Testis (tissue), 3 donors: ENCODE data around the gene PHEX. TPM values are rescaled to one million over a fixed set of nuclear protein-coding genes. Genes with fewer than 3 reads are reported as not detected.

Experiments used
- DNase-seq: peaks from one replicate; pipeline ENCODE4 v3.0.0-alpha.2; 2019
- H3K27ac ChIP-seq, 2 donors: fragments of 200-600 bp; sonication (generic); one replicate each; pipeline ENCODE4 v1.5.1; 2019
- H3K27me3 ChIP-seq: fragments of 200-600 bp; sonication (generic); one replicate; pipeline ENCODE4 v1.5.1; 2019
- H3K36me3 ChIP-seq: fragments of 200-600 bp; sonication (generic); one replicate; pipeline ENCODE4 v1.5.1; 2017; ENCODE audit warnings: low read depth; ENCODE audit errors: missing control alignments
- H3K4me1 ChIP-seq: fragments of 200-600 bp; sonication (generic); one replicate; pipeline ENCODE4 v1.5.1; 2019
- H3K4me3 ChIP-seq, 2 donors: fragments of 200-600 bp; sonication (generic); one replicate each; pipeline ENCODE4 v1.5.1; 2017 to 2019
- H3K9me3 ChIP-seq: fragments of 200-600 bp; sonication (generic); one replicate; pipeline ENCODE4 v1.5.1; 2017
- POLR2A ChIP-seq: fragments of 450-650 bp; IDR thresholded peaks from one replicate; pipeline ENCODE4 v1.6.1; 2017; ENCODE audit warnings: antibody characterized with exemption, mild to moderate bottlenecking, moderate library complexity
- WGBS, 2 donors: methylation state at CpG; one replicate each; pipeline ENCODE4 v1.1.5; 2018; 5-methylcytosine and 5-hydroxymethylcytosine counted together
- intact Hi-C: fragments of 100-400 bp; cut with DNase I; formaldehyde crosslinking; loops from one replicate; pipeline ENCODE4 v1.15.1; 2023; ENCODE audit warnings: low total_unique reads
- polyA plus RNA-seq: library from polyadenylated mRNA; stranded (reverse); fragments of 350-450 nt; fragmentation: Illumina TruSeq; extraction: RNeasy Lipid Tissue Mini Kit (QIAGEN cat#74804); gene quantifications from one replicate; pipeline ENCODE4 v1.2.3, GENCODE V29; 2014; ENCODE audit warnings: low read depth, low replicate concordance; ENCODE audit not compliant: insufficient read depth
- total RNA-seq, 2 donors: library from RNA; depleted of rRNA; stranded (reverse); fragments of >200 nt; gene quantifications; one replicate each; pipeline ENCODE4 v1.2.3, GENCODE V29; 2016
- TF ChIP-seq, protein P1 (sequence below), 3 experiments: fragments of 450-650 bp in 2 of 3; fragments of 200-600 bp in 1 of 3; sonication (generic) in 1 of 3; IDR thresholded peaks; one replicate each; pipeline ENCODE4 v1.5.1; 2016 to 2019; ENCODE audit warnings: antibody characterized with exemption in 3 of 3, mild to moderate bottlenecking in 2 of 3, moderate library complexity in 1 of 3

PHEX gene
- total and polyA plus RNA-seq, 3 donors from 2014 or later, result 0.24 to 0.37 (median 0.31) TPM

DNA sequence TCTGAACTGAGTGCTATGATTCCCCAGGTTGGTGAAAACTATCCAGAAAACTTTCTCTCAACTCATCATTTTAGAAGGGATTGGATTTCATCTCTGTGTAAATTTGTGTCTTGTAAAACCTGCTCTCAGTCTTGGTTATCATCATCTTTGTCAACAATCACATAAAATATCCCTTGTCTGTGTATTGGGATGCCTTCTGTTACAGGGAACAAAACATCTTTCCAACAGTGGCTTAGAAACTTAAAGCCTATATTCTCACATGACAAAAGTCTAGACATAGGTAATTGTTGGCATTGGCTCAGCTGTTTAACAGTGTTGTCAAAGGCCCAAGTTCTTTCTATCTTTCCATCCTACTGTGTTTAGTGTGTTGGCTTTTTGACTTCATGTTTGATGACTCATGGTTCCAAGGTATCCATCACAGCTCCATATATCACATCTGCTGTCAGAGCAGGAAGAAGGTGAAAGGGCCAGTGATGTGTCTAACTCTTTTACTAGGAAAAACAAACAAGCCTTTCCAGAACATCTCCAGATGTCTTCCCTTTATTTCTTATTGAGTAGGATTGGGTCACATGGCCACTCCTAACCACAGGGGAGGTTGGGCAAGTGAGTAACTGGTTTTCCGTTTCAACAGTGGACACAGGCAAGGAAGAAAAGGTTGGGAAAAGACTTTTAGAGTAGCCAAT, 65.0 kb downstream of the PHEX start:
- H3K4me1 ChIP-seq, result no peaks in the 10 kb centered on the region
- DNase-seq, result no peak
- no peaks in the 10 kb centered on the region for H3K27me3 ChIP-seq
- no peaks in the 10 kb centered on the region for H3K9me3 ChIP-seq
- H3K27ac ChIP-seq, result no peak overlapping the region
- TF ChIP-seq POLR2A, result no peak
- TF ChIP-seq, protein P1, sequence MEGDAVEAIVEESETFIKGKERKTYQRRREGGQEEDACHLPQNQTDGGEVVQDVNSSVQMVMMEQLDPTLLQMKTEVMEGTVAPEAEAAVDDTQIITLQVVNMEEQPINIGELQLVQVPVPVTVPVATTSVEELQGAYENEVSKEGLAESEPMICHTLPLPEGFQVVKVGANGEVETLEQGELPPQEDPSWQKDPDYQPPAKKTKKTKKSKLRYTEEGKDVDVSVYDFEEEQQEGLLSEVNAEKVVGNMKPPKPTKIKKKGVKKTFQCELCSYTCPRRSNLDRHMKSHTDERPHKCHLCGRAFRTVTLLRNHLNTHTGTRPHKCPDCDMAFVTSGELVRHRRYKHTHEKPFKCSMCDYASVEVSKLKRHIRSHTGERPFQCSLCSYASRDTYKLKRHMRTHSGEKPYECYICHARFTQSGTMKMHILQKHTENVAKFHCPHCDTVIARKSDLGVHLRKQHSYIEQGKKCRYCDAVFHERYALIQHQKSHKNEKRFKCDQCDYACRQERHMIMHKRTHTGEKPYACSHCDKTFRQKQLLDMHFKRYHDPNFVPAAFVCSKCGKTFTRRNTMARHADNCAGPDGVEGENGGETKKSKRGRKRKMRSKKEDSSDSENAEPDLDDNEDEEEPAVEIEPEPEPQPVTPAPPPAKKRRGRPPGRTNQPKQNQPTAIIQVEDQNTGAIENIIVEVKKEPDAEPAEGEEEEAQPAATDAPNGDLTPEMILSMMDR (IDR thresholded peaks at IDR 0.05), result no peak
- H3K36me3 ChIP-seq, result no peaks in the 10 kb centered on the region
- 76 to 91% methylated on average over 1 of the region's 1 CpG for WGBS, 2 donors
- H3K4me3 ChIP-seq, result no peak overlapping the region
- intact Hi-C loops, result no loop called here

DNA sequence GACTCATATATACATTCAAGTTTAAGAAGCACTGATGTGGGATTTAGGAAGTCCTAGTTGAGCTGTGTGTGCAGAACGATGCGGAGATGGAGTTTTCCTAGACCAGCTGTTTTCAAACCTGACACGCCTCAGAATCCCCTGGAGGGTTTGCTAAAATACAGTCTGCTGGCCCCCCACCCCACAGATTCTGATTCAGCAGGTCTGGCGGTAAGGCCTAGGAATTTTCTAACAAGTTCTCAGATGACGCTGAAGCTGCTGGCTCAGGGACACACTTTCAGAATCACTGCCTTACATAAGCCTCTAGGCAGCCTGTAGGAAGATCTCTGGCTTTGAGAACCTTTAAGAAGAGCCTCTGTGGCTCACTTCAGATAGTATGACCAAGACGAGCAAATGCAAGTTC, 73.1 kb downstream of the PHEX start:
- TF ChIP-seq, protein P1 (IDR thresholded peaks at IDR 0.05), result no peak
- TF ChIP-seq POLR2A, result no peak
- Histone ChIP-seq H3K36me3 (no peaks in the 10 kb centered on the region), H3K27me3 (no peaks in the 10 kb centered on the region), H3K4me3 (no peak overlapping the region), H3K4me1 (no peaks in the 10 kb centered on the region), H3K9me3 (no peaks in the 10 kb centered on the region), H3K27ac (no peak overlapping the region)
- intact Hi-C loops, result no loop called here
- DNase-seq, result peak; percentile 15
- WGBS, 2 donors, result 60 to 73% methylated on average over 3 to 6 of the region's 6 CpGs

DNA sequence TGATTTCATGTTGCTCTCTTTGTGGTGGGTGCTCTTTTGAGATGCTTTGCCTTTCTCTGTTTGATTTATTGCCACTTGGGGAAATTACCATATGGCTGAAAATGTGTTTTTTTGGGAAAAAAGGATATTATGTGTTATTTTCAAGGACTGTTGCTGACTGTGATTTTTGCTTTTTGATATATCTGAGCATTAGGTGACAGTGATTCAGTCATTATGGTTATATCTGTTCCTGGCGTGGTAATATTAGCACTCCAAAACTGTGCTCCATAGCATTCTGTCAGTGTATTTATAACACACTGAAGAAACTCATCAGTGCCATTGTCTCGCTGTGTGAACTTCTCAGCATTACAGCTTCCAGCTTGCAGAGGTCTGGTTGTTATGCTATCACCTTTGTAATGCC, 73.8 kb downstream of the PHEX start:
- no peak for DNase-seq
- no peaks in the 10 kb centered on the region for H3K9me3 ChIP-seq
- no peak overlapping the region for H3K27ac ChIP-seq
- H3K27me3 ChIP-seq, result no peaks in the 10 kb centered on the region
- H3K4me1 ChIP-seq, result no peaks in the 10 kb centered on the region
- no peak for TF ChIP-seq POLR2A
- TF ChIP-seq, protein P1 (IDR thresholded peaks at IDR 0.05), result no peak
- intact Hi-C loops, result no loop called here
- H3K4me3 ChIP-seq, result no peak overlapping the region
- H3K36me3 ChIP-seq, result no peaks in the 10 kb centered on the region
- 71 to 94% methylated on average over 1 to 2 of the region's 2 CpGs for WGBS, 2 donors

DNA sequence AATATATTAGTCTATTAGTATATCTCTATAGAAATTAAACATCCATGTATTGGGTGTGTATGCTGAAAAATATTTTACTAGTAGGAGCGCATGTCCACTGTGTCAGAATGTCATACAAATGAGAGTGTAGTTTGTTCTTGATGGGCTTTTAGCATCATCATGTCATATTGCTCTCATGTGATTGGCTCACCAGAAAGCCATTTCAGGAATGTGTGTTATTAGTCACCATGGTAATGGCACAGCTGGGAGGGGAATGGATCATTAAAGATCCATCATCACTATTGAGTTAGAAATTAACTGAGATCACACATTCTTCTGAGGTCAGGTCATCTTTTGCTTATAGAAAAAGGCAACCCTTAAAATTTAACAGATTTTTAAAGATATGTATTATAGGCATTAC, 77.3 kb downstream of the PHEX start:
- Histone ChIP-seq H3K27me3 (no peaks in the 10 kb centered on the region), H3K27ac (no peak overlapping the region), H3K4me3 (no peak overlapping the region), H3K9me3 (no peaks in the 10 kb centered on the region), H3K4me1 (no peaks in the 10 kb centered on the region), H3K36me3 (no peaks in the 10 kb centered on the region)
- no peak for DNase-seq
- TF ChIP-seq, protein P1 (IDR thresholded peaks at IDR 0.05), result no peak
- TF ChIP-seq POLR2A, result no peak
- intact Hi-C loops, result no loop called here
- WGBS, 2 donors, result 94 to 100% methylated on average over 1 of the region's 1 CpG
